GM18861 (cell line): ENCODE data around the gene UGGT2.
"Not testable (repeated sequence)": the region's sequence is repeated elsewhere in the genome, so short reads cannot be mapped to it uniquely, and the experiment has no call there.

Experiments
- ATAC-seq: cut with Tn5 transposase; IDR thresholded peaks from one replicate; pipeline ENCODE4 v1.9.1; 2021; ENCODE audit not compliant: unreplicated experiment

The UGGT2 gene

GRCh38 chr13:96051946-96052345, 1.3 kb downstream of the UGGT2 start:
- not testable (repeated sequence) for ATAC-seq

GRCh38 chr13:96051491-96051890, 1.7 kb downstream of the UGGT2 start:
- not testable (repeated sequence) for ATAC-seq

- ATAC-seq, result not testable (repeated sequence)
These were observed 2.2 kb downstream of the UGGT2 start for GRCh38 chr13:96050955-96051354.

- not testable (repeated sequence) for ATAC-seq
These were observed 6.6 kb downstream of the UGGT2 start for GRCh38 chr13:96046449-96047126.

GRCh38 chr13:96044238-96044637, 9.0 kb downstream of the UGGT2 start:
- no peak for ATAC-seq

- ATAC-seq, result no peak
These were observed 11.7 kb downstream of the UGGT2 start for GRCh38 chr13:96041326-96042110.

GRCh38 chr13:96036515-96036914, 16.7 kb downstream of the UGGT2 start:
- ATAC-seq, result no peak

- ATAC-seq, result no peak
These were observed 18.5 kb downstream of the UGGT2 start for GRCh38 chr13:96034662-96035061.

GRCh38 chr13:96033220-96034015, 19.8 kb downstream of the UGGT2 start:
- peak; percentile 4 for ATAC-seq

- ATAC-seq, result peak; percentile 90
These were observed 20.5 kb downstream of the UGGT2 start for GRCh38 chr13:96032717-96033116.

- no peak for ATAC-seq
These were observed 24.2 kb downstream of the UGGT2 start for GRCh38 chr13:96029002-96029401.

GRCh38 chr13:96027496-96027895, 25.7 kb downstream of the UGGT2 start:
- ATAC-seq, result no peak

GRCh38 chr13:96025283-96025682, 27.9 kb downstream of the UGGT2 start:
- ATAC-seq, result no peak

GRCh38 chr13:96020931-96021330, 32.3 kb downstream of the UGGT2 start:
- ATAC-seq, result no peak

GRCh38 chr13:96020155-96020575, 33.0 kb downstream of the UGGT2 start:
- ATAC-seq, result peak; percentile 97

GRCh38 chr13:96018135-96018534, 35.1 kb downstream of the UGGT2 start:
- ATAC-seq, result no peak

GRCh38 chr13:96011291-96011872, 41.8 kb downstream of the UGGT2 start:
- ATAC-seq, result no peak

GRCh38 chr13:96003304-96003703, 49.9 kb downstream of the UGGT2 start:
- no peak for ATAC-seq

GRCh38 chr13:96002322-96003131, 50.7 kb downstream of the UGGT2 start:
- no peak for ATAC-seq

GRCh38 chr13:96000069-96000468, 53.1 kb downstream of the UGGT2 start:
- no peak for ATAC-seq
